CD4-positive, CD25-positive, alpha-beta regulatory T cell (primary cell): ENCODE data around the gene HDHD5. TPM values are rescaled to one million over a fixed set of nuclear protein-coding genes. Genes with fewer than 3 reads are reported as not detected.
A peak's percentile ranks its signal among the peaks of the same experiment; 100 is the strongest.

Experiments used
- ATAC-seq, 2 donors: fragments of 150-1000 bp; cut with Tn5 transposase; one replicate each; pipeline ENCODE4 v1.10.0; 2021; ENCODE audit warnings: low read depth in 2 of 2, moderate number of reproducible peaks in 2 of 2, moderate library complexity in 1 of 2
- DNase-seq, 3 donors: peaks; one replicate each; pipeline versions ENCODE4 v3.0.0 to v3.0.0-alpha.2; 2012 to 2022; ENCODE audit warnings: mixed read lengths in 1 of 3
- H3K27ac ChIP-seq: one replicate; pipeline ENCODE4 v1.7.0; 2013; ENCODE audit warnings: mild to moderate bottlenecking, low read length; ENCODE audit not compliant: insufficient read depth, poor library complexity, severe bottlenecking
- H3K27me3 ChIP-seq: one replicate; pipeline ENCODE4 v1.7.0; 2013; ENCODE audit warnings: low read length; ENCODE audit not compliant: control insufficient read depth, insufficient read depth
- H3K36me3 ChIP-seq: one replicate; pipeline ENCODE4 v1.7.0; 2013; ENCODE audit warnings: mild to moderate bottlenecking, low read length, moderate library complexity; ENCODE audit not compliant: control insufficient read depth, insufficient read depth
- H3K4me1 ChIP-seq: 2 replicates; pipeline ENCODE4 v1.7.0; 2013; ENCODE audit warnings: mild to moderate bottlenecking, low read length; ENCODE audit not compliant: insufficient read depth, control insufficient read depth, poor library complexity, severe bottlenecking
- H3K4me3 ChIP-seq: one replicate; pipeline ENCODE4 v1.7.0; 2013; ENCODE audit warnings: low read depth, mild to moderate bottlenecking, low read length, moderate library complexity
- H3K9me3 ChIP-seq, 2 experiments: 1 replicate in 1 of 2; 2 replicates in 1 of 2; pipeline ENCODE4 v1.7.0; 2013; ENCODE audit warnings: low read length in 2 of 2, mild to moderate bottlenecking in 1 of 2, moderate library complexity in 1 of 2; ENCODE audit not compliant: control insufficient read depth in 2 of 2
- H3K27ac Mint-ChIP-seq, 3 donors: one replicate each; pipeline ENCODE4 v1.8.0; 2020 to 2022; ENCODE audit warnings: mild to moderate bottlenecking in 3 of 3, mixed read lengths in 3 of 3, moderate library complexity in 2 of 3
- H3K27me3 Mint-ChIP-seq: one replicate; pipeline ENCODE4 v1.8.0; 2022; ENCODE audit warnings: mild to moderate bottlenecking, mixed read lengths
- H3K36me3 Mint-ChIP-seq: one replicate; pipeline ENCODE4 v1.8.0; 2020; ENCODE audit warnings: mixed read lengths
- H3K4me1 Mint-ChIP-seq, 4 donors: one replicate each; pipeline ENCODE4 v1.8.0; 2020 to 2022; ENCODE audit warnings: mixed read lengths in 4 of 4, mild to moderate bottlenecking in 1 of 4
- H3K4me3 Mint-ChIP-seq, 4 donors: one replicate each; pipeline ENCODE4 v1.8.0; 2020 to 2022; ENCODE audit warnings: mild to moderate bottlenecking in 4 of 4, mixed read lengths in 4 of 4, moderate library complexity in 3 of 4
- H3K9me3 Mint-ChIP-seq, 7 donors: one replicate each; pipeline ENCODE4 v1.8.0; 2020 to 2022; ENCODE audit warnings: mixed read lengths in 7 of 7, mild to moderate bottlenecking in 3 of 7, moderate library complexity in 2 of 7
- polyA plus RNA-seq, 4 donors: library from polyadenylated mRNA; unstranded; fragments of 300-500 nt; fragmentation: Illumina TruSeq; gene quantifications; one replicate each; pipeline ENCODE4 v1.2.3, GENCODE V29; 2021
- total RNA-seq: library from RNA; stranded (reverse); gene quantifications from one replicate; pipeline ENCODE4 v1.2.3, GENCODE V29; 2022

HDHD5 gene
- total and polyA plus RNA-seq, 5 donors from 2014 or later: 17.7 to 46.8 (median 44.3) TPM

- Histone ChIP-seq H3K4me3 (no peak overlapping the region), H3K27me3 (no peaks in the 10 kb centered on the region), H3K36me3 (peaks cover 40% of the 10 kb centered on the region), H3K9me3 (no peaks in the 10 kb centered on the region), H3K4me1 (peaks cover 4% of the 10 kb centered on the region), H3K27ac (no peak overlapping the region)
- H3K9me3 Mint-ChIP-seq: no peaks in the 10 kb centered on the region
- peaks cover 9% of the 10 kb centered on the region for H3K36me3 Mint-ChIP-seq
- H3K27ac Mint-ChIP-seq: peak overlapping the region in 2 of 3 donors; percentile 1 to 65
- no peak overlapping the region for H3K4me3 Mint-ChIP-seq
- ATAC-seq (no peak), DNase-seq (no peak)
- H3K27me3 Mint-ChIP-seq: no peaks in the 10 kb centered on the region
- H3K4me1 Mint-ChIP-seq: peaks cover 2 to 46% (median 21%) of the 10 kb centered on the region in 4 donors
Observed at GRCh38 chr22:17110791-17111550, 48.1 kb downstream of the HDHD5 start.

GRCh38 chr22:17109976-17110375, 49.1 kb downstream of the HDHD5 start:
- H3K27ac Mint-ChIP-seq: no peak overlapping the region
- H3K27me3 Mint-ChIP-seq: no peaks in the 10 kb centered on the region
- Histone ChIP-seq H3K4me1 (no peaks in the 10 kb centered on the region), H3K27me3 (no peaks in the 10 kb centered on the region), H3K27ac (no peak overlapping the region), H3K9me3 (no peaks in the 10 kb centered on the region), H3K4me3 (no peak overlapping the region), H3K36me3 (peaks cover 47% of the 10 kb centered on the region)
- peaks cover 0 to 36% (median 14%) of the 10 kb centered on the region in 4 donors for H3K4me1 Mint-ChIP-seq
- H3K36me3 Mint-ChIP-seq: peaks cover 9% of the 10 kb centered on the region
- ATAC-seq: no peak
- no peak overlapping the region for H3K4me3 Mint-ChIP-seq
- DNase-seq: no peak
- H3K9me3 Mint-ChIP-seq: no peaks in the 10 kb centered on the region

- Mint-ChIP-seq H3K36me3 (peaks cover 9% of the 10 kb centered on the region), H3K9me3 (no peaks in the 10 kb centered on the region), H3K4me3 (no peak overlapping the region), H3K27ac (no peak overlapping the region), H3K4me1 (peaks cover 0 to 32% (median 11%) of the 10 kb centered on the region in 4 donors), H3K27me3 (no peaks in the 10 kb centered on the region)
- H3K27me3 ChIP-seq: no peaks in the 10 kb centered on the region
- H3K27ac ChIP-seq: no peak overlapping the region
- H3K36me3 ChIP-seq: peaks cover 54% of the 10 kb centered on the region
- H3K4me3 ChIP-seq: no peak overlapping the region
- H3K9me3 ChIP-seq: no peaks in the 10 kb centered on the region
- DNase-seq (no peak), ATAC-seq (no peak)
- H3K4me1 ChIP-seq: no peaks in the 10 kb centered on the region
Observed at GRCh38 chr22:17109113-17109865, 49.8 kb downstream of the HDHD5 start.

GRCh38 chr22:17108256-17109112, 50.6 kb downstream of the HDHD5 start:
- H3K27ac Mint-ChIP-seq: no peak overlapping the region
- no peak overlapping the region for H3K4me3 Mint-ChIP-seq
- H3K9me3 ChIP-seq: no peaks in the 10 kb centered on the region
- peaks cover 57% of the 10 kb centered on the region for H3K36me3 ChIP-seq
- no peak for ATAC-seq
- no peaks in the 10 kb centered on the region for H3K27me3 ChIP-seq
- DNase-seq: no peak
- H3K27me3 Mint-ChIP-seq: no peaks in the 10 kb centered on the region
- no peak overlapping the region for H3K4me3 ChIP-seq
- peaks cover 0 to 26% (median 11%) of the 10 kb centered on the region in 4 donors for H3K4me1 Mint-ChIP-seq
- H3K27ac ChIP-seq: no peak overlapping the region
- no peaks in the 10 kb centered on the region for H3K9me3 Mint-ChIP-seq
- no peaks in the 10 kb centered on the region for H3K4me1 ChIP-seq
- H3K36me3 Mint-ChIP-seq: peaks cover 9% of the 10 kb centered on the region

- Mint-ChIP-seq H3K9me3 (no peaks in the 10 kb centered on the region), H3K27ac (peak overlapping the region in 1 of 3 donors; percentile 68), H3K27me3 (no peaks in the 10 kb centered on the region), H3K4me3 (no peak overlapping the region), H3K36me3 (peaks cover 11% of the 10 kb centered on the region), H3K4me1 (peaks cover 0 to 21% (median 6%) of the 10 kb centered on the region in 4 donors)
- ATAC-seq (no peak), DNase-seq (no peak)
- Histone ChIP-seq H3K9me3 (no peaks in the 10 kb centered on the region), H3K27ac (no peak overlapping the region), H3K4me3 (no peak overlapping the region), H3K27me3 (no peaks in the 10 kb centered on the region), H3K4me1 (no peaks in the 10 kb centered on the region), H3K36me3 (peaks cover 67% of the 10 kb centered on the region)
Observed at GRCh38 chr22:17107547-17107810, 51.6 kb downstream of the HDHD5 start.

- H3K36me3 Mint-ChIP-seq: peaks cover 14% of the 10 kb centered on the region
- Histone ChIP-seq H3K27me3 (no peaks in the 10 kb centered on the region), H3K4me1 (no peaks in the 10 kb centered on the region), H3K36me3 (peaks cover 72% of the 10 kb centered on the region), H3K9me3 (no peaks in the 10 kb centered on the region), H3K4me3 (no peak overlapping the region), H3K27ac (no peak overlapping the region)
- peaks cover 0 to 19% (median 7%) of the 10 kb centered on the region in 4 donors for H3K4me1 Mint-ChIP-seq
- peak in 1 of 2 donors; percentile 16 for ATAC-seq
- peak in 1 of 3 donors; percentile 28 for DNase-seq
- H3K27ac Mint-ChIP-seq: peak overlapping the region in 2 of 3 donors; percentile 68 to 76
- H3K4me3 Mint-ChIP-seq: peak overlapping the region in 1 of 4 donors; percentile 41
- H3K9me3 Mint-ChIP-seq: no peaks in the 10 kb centered on the region
- no peaks in the 10 kb centered on the region for H3K27me3 Mint-ChIP-seq
Observed at GRCh38 chr22:17106785-17107546, 52.1 kb downstream of the HDHD5 start.

GRCh38 chr22:17106161-17106784, 52.8 kb downstream of the HDHD5 start:
- no peak overlapping the region for H3K4me3 Mint-ChIP-seq
- Histone ChIP-seq H3K27ac (no peak overlapping the region), H3K4me1 (no peaks in the 10 kb centered on the region), H3K27me3 (no peaks in the 10 kb centered on the region), H3K9me3 (no peaks in the 10 kb centered on the region), H3K36me3 (peaks cover 79% of the 10 kb centered on the region), H3K4me3 (no peak overlapping the region)
- peak overlapping the region in 1 of 3 donors; percentile 76 for H3K27ac Mint-ChIP-seq
- no peaks in the 10 kb centered on the region for H3K9me3 Mint-ChIP-seq
- peaks cover 0 to 18% (median 5%) of the 10 kb centered on the region in 4 donors for H3K4me1 Mint-ChIP-seq
- H3K36me3 Mint-ChIP-seq: peaks cover 21% of the 10 kb centered on the region
- no peak for ATAC-seq
- no peak for DNase-seq
- no peaks in the 10 kb centered on the region for H3K27me3 Mint-ChIP-seq
